Measurements from ENCODE around the gene KCND3. TPM values are rescaled to one million over a fixed set of nuclear protein-coding genes. Genes with fewer than 3 reads are reported as not detected.

KCND3 gene
- total RNA-seq, 2 experiments from 2014 or later: not detected

DNA sequence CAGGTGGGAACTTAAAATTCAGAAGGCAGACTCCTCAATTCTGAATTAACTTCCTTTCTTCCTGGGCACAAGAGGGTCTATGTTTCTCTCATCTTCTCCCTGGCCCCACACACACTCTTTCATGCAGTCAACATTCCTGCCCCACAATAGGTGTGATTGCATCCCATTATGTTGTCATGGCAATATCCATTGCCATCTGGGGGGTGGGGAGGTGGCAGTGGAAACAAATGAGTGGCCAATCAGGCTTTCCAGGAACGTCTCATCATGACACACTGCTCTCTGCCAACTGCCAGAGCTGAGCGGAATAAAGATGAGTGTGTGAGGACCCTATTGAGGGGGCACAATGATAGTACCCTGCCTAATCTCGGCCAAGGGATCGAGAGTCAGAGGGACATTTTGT lies 80.4 kb downstream of the KCND3 start:
- DNase-seq: no peak
- Mint-ChIP-seq H3K4me1 (peaks cover 2% of the 10 kb centered on the region), H3K9me3 (no peaks in the 10 kb centered on the region), H3K4me3 (no peak overlapping the region), H3K27me3 (peaks cover 21% of the 10 kb centered on the region), H3K36me3 (ENCODE audit: low read depth) (no peaks in the 10 kb centered on the region), H3K27ac (no peak overlapping the region)
- ChIA-PET POLR2A (no interaction called here), CTCF (interaction anchor here (0.6 to 1.3 kb wide), 2 partner anchors 29 to 915 kb away, joined by 3 read pairs; no protein-coding TSS in a partner anchor)

DNA sequence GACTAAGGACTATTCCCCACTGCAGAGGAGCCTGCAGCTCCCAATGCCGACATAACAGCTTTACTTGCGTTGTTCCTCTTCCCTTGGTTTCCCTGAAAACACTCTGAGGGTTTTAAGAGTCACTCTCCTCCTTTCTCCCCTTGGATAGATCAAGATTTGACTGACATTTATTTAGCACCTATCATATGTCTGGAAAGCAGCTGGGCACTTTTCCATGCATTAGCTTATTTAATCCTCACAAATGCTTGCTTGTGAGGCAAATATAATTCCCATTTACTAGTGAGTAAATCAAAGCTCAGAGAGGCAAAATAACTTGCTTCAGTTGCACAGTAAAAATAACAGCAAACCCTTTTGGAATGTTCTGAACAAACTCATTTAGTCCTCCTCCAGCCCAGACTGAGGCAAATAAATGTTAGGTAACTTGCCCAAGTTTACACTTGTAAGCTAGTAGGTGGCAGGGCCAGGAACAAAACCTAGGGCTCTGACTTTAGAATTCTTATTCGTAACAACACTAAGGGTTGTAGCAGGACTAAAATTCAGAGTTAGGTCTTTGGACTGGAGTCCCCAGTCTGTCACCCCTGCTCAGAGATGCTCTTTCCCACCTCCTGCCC lies 81.4 kb downstream of the KCND3 start:
- no peak for DNase-seq
- H3K4me1 Mint-ChIP-seq: peaks cover 2% of the 10 kb centered on the region
- no peaks in the 10 kb centered on the region for H3K36me3 Mint-ChIP-seq (ENCODE audit: low read depth)
- peaks cover 14% of the 10 kb centered on the region for H3K27me3 Mint-ChIP-seq
- CTCF ChIA-PET: interaction anchor here (0.6 kb wide), 1 partner anchor 1104 kb away, joined by 3 read pairs; no protein-coding TSS in a partner anchor
- H3K4me3 Mint-ChIP-seq: no peak overlapping the region
- POLR2A ChIA-PET: no interaction called here
- no peak overlapping the region for H3K27ac Mint-ChIP-seq
- no peaks in the 10 kb centered on the region for H3K9me3 Mint-ChIP-seq

DNA sequence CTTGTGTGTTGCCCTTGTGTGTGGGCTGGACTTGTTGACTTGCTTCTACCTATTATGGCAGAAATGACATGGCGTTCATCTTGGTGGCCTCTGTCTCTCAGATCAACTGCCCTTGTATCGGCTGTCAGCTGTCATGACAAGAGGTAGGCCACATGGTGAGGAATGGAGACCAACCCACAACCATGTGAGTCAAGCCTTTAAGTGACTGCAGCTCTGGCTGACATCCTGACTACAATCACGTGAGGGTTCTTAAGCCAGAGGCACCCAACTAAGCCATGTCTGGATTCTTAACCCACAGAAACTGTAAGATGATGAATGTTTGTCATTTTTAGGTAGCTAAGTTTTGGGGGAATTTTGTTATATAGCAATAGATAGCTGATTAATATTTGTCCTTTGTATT lies 82.1 kb downstream of the KCND3 start:
- no peak for DNase-seq
- Mint-ChIP-seq H3K4me1 (peaks cover 2% of the 10 kb centered on the region), H3K27me3 (peaks cover 14% of the 10 kb centered on the region), H3K9me3 (no peaks in the 10 kb centered on the region), H3K4me3 (no peak overlapping the region), H3K36me3 (ENCODE audit: low read depth) (no peaks in the 10 kb centered on the region), H3K27ac (no peak overlapping the region)
- ChIA-PET POLR2A (no interaction called here), CTCF (interaction anchor here (0.6 kb wide), 1 partner anchor 1103 kb away, joined by 3 read pairs; no protein-coding TSS in a partner anchor)

DNA sequence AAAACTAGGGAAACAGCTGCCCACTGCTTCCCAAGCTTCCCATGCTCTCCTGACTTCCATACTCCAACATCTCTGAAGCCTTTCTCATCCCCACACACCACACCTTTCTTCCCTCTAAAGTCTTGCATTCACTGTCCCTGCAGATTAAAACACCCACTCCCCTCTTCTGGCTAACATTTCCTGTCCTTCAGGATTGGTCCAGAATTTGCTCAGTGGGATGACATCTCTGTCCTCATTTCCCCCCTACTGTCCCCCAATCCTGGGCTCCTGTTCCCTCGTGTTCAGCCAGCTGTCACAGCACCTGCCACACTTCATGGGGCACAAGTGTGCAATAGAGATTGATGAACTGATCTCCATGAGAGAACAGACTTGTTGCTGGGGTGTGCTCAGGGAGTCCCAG lies 82.7 kb downstream of the KCND3 start:
- ChIA-PET POLR2A (no interaction called here), CTCF (no interaction called here)
- H3K4me1 Mint-ChIP-seq: peaks cover 2% of the 10 kb centered on the region
- peaks cover 14% of the 10 kb centered on the region for H3K27me3 Mint-ChIP-seq
- no peak for DNase-seq
- no peaks in the 10 kb centered on the region for H3K36me3 Mint-ChIP-seq (ENCODE audit: low read depth)
- no peak overlapping the region for H3K27ac Mint-ChIP-seq
- no peaks in the 10 kb centered on the region for H3K9me3 Mint-ChIP-seq
- H3K4me3 Mint-ChIP-seq: no peak overlapping the region

DNA sequence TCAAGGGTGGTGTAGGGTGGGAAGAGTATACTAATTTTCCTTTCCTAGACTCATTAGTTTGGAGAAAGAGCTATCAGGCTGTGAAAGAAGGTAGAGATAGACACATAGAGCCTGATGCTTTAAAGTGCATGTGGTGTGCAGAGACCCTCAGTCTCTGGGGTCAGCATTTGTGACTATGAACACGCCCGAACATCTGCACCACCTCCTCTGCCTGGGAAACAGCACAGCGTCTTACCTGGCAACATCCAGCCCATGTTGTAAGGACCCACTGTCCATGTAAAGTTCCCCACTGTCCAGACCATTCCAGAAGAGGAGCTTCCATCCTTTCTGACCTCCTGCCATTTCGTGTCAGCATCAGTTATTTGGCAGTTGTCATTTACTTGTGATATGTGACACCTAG lies 83.4 kb downstream of the KCND3 start:
- Mint-ChIP-seq H3K4me1 (peaks cover 2% of the 10 kb centered on the region), H3K36me3 (ENCODE audit: low read depth) (no peaks in the 10 kb centered on the region), H3K27me3 (peaks cover 14% of the 10 kb centered on the region), H3K27ac (no peak overlapping the region), H3K4me3 (no peak overlapping the region), H3K9me3 (no peaks in the 10 kb centered on the region)
- ChIA-PET POLR2A (no interaction called here), CTCF (interaction anchor here (1.2 kb wide), 1 partner anchor 17 kb away, joined by 4 read pairs; no protein-coding TSS in a partner anchor)
- no peak for DNase-seq

DNA sequence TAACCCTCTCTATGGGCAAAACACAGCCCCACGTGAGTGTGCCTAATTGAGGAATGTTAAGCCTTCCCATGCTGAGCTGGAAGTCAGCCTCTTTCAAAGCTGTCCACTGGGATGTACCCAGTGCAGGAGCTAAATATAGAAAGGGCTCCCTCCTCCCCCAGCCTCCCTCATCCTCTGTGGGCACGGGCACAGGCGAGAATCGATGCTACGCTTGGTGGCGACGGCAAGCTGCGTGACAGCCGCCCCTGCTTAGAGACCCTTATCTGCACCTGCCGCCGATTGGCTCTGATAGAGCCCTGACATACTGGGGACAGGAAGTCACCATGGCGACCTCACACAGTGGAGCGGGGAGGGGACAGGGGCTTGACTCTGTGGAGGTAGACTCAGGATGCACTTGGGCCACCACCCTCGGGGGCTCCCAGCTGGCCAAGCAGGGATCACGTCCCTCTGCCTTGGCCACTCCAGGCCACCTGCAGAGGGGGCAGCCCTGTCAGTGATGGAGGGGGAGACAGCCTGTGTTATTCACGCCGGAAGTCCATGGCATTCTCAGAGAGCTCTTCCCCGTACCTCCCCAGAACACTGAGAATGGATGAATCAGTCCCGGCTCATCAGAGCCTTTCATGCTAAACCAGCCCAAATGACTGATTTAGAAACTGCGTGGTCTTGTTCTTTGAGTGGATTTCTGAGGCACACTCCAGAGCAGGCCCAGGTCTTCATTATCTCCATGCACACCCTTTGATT lies 84.8 kb downstream of the KCND3 start:
- Mint-ChIP-seq H3K4me1 (peaks cover 2% of the 10 kb centered on the region), H3K27me3 (peaks cover 11% of the 10 kb centered on the region), H3K9me3 (no peaks in the 10 kb centered on the region), H3K36me3 (ENCODE audit: low read depth) (no peaks in the 10 kb centered on the region), H3K27ac (no peak overlapping the region), H3K4me3 (no peak overlapping the region)
- ChIA-PET CTCF (no interaction called here), POLR2A (no interaction called here)
- DNase-seq: no peak

DNA sequence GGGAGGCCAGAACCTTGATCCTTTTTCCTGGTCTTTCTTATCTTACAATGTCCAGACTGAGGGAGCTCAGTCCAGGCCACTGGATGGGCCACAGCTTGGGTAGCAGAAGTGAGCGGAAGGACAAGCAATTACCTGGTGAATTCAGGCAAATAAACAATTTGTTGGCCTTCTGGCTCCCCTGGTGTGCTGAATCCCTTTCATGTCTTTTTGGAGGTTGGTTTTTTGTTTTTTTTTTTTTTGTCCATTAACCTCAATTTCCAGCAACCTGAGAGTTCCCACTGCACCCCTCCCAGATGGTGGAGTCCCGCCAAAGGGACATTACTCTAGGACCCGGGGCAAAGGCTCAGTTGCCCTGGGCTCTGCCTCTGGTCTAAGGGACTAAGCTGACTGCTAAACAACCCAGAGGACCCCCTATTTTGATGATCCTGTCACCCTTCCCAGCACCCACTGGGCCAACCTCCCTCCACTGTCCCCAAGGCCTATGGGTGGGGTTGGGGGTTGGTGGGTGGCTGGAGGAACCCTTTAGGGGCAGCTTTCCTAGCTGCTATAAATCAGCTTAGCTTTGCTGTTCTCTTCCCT lies 85.5 kb downstream of the KCND3 start:
- no peak overlapping the region for H3K27ac Mint-ChIP-seq
- H3K4me3 Mint-ChIP-seq: no peak overlapping the region
- ChIA-PET CTCF (no interaction called here), POLR2A (no interaction called here)
- no peaks in the 10 kb centered on the region for H3K9me3 Mint-ChIP-seq
- H3K4me1 Mint-ChIP-seq: peaks cover 2% of the 10 kb centered on the region
- H3K27me3 Mint-ChIP-seq: peaks cover 8% of the 10 kb centered on the region
- DNase-seq: no peak
- no peaks in the 10 kb centered on the region for H3K36me3 Mint-ChIP-seq (ENCODE audit: low read depth)

DNA sequence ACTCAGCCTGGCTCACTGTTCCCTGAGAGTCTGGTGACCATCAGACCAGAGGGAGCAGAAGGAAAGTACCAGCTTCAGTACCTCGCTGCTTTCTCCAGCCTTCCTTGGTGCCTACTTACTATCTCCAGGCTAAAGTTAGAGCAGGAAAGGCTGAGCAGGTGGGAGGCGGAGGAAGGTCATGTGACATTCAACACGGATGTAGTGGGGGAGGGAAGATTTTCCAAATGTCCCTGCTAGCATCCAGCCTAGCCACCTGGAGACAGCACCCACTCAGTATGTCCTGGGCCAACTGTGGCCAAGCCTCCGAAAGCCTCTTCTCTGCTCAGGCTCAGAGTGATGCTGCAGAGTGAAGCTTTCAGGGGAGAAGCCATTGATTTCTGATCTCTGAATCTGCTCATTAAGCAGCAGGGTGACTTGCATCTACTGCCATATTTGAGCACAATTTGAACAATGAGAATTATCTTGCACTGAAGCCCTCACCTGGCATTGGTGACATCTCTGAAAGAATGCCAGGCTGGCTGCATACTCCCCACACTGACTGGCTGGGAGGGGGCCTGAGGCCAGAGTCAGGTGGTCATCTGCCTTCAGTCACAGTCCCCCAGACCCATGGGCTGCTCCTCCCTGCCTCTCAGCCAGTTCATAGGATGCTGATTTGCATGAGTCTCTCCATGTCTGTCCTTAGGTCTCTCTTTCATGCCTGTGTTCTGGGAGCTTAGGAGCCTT lies 86.2 kb downstream of the KCND3 start:
- peaks cover 2% of the 10 kb centered on the region for H3K4me1 Mint-ChIP-seq
- CTCF ChIA-PET: no interaction called here

DNA sequence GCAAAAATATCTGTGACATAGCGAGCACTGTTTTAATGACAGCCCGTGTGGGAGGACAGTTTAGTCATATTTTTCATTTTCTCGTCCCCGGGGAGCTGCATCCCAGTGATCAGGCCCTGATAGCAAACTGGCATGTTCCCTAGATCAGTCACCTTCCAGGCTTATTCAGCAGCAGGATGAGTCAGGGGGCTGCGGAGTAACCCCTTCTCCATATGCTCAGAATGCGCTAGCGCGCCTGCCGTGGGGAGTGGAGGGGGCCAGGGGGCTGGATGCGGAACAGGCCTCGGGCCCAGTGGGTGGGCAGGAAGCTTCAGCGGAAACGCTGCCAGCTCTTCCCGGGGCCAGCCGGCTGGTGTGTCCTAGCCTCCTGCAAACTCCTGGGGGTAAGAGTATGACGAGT lies 94.0 kb downstream of the KCND3 start:
- Mint-ChIP-seq H3K27me3 (peaks cover 3% of the 10 kb centered on the region), H3K27ac (no peak overlapping the region), H3K36me3 (ENCODE audit: low read depth) (no peaks in the 10 kb centered on the region), H3K9me3 (no peaks in the 10 kb centered on the region), H3K4me3 (no peak overlapping the region), H3K4me1 (no peaks in the 10 kb centered on the region)
- ChIA-PET CTCF (no interaction called here), POLR2A (no interaction called here)
- no peak for DNase-seq

More for the DNA sequence above, 86.2 kb downstream of the KCND3 start:
- H3K27me3 Mint-ChIP-seq: peaks cover 6% of the 10 kb centered on the region
- no peak overlapping the region for H3K27ac Mint-ChIP-seq
- H3K9me3 Mint-ChIP-seq: no peaks in the 10 kb centered on the region
- POLR2A ChIA-PET: no interaction called here
- no peak overlapping the region for H3K4me3 Mint-ChIP-seq
- H3K36me3 Mint-ChIP-seq (ENCODE audit: low read depth): no peaks in the 10 kb centered on the region
- no peak for DNase-seq

DNA sequence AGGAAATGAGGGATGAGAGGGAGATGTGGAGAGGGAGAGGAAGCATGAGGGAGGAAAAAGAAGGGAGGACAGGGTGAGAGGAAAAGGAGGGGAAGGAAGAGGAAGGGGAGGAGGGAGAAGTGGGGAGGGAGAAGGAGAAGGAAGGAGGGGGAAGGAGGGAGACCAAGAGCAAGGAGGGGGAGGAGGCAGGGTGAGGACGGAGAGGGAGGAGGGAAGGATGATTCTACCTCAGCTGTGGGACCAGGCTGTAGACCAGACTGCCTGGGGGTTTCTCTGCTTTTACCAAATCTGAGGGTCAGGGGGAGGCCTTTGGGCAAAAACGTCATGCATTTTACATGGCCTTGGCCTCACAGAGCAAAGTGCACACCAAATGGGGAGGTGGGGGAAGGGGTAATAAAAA lies 94.5 kb downstream of the KCND3 start:
- Mint-ChIP-seq H3K36me3 (ENCODE audit: low read depth) (no peaks in the 10 kb centered on the region), H3K4me1 (no peaks in the 10 kb centered on the region), H3K27me3 (peaks cover 3% of the 10 kb centered on the region), H3K9me3 (no peaks in the 10 kb centered on the region), H3K27ac (no peak overlapping the region), H3K4me3 (no peak overlapping the region)
- ChIA-PET CTCF (no interaction called here), POLR2A (no interaction called here)
- DNase-seq: no peak

DNA sequence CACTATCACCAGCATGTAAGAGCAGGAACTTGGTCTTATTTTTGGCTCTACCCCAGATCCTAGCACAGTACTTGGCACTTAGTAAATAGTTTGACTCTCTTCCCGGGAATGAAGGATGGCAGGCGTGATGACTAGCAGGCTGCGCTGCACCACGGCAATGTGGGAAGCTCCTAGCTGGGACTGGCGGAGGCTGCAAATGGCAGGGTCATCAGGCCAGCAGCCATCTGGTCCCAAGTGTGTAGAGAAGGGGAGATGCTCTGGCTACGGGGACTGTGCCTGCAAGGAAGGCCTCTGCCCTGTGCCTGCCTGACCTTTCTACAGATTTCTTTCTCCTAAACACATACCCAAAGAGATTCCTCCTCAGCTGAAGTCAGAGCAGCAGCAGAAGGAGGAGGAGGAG lies 95.0 kb downstream of the KCND3 start:
- Mint-ChIP-seq H3K4me3 (no peak overlapping the region), H3K4me1 (no peaks in the 10 kb centered on the region), H3K36me3 (ENCODE audit: low read depth) (no peaks in the 10 kb centered on the region), H3K9me3 (no peaks in the 10 kb centered on the region), H3K27ac (no peak overlapping the region), H3K27me3 (peaks cover 3% of the 10 kb centered on the region)
- ChIA-PET CTCF (no interaction called here), POLR2A (no interaction called here)
- no peak for DNase-seq

DNA sequence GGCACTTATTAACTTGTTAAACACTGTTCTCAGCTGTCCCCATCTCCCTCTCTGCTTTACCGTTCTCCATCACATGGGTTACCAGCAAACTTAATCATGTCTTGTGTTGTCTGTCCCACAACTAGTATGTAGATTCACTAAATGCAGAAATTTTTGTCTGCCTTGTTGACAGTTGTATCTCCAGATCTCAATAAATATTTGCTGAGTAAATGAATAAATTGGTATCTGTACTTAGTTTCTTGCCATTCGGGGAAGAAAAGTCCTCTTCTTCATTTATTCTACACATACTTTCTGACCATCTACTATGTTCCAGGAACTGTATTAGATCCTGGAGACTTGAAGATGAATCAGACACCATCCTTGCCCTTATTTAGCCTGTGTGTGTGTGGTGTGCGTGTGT lies 97.9 kb downstream of the KCND3 start:
- no peak for DNase-seq
- H3K4me1 Mint-ChIP-seq: peaks cover 2% of the 10 kb centered on the region
- ChIA-PET POLR2A (no interaction called here), CTCF (no interaction called here)
- no peak overlapping the region for H3K27ac Mint-ChIP-seq
- H3K9me3 Mint-ChIP-seq: no peaks in the 10 kb centered on the region
- H3K27me3 Mint-ChIP-seq: peaks cover 4% of the 10 kb centered on the region
- no peaks in the 10 kb centered on the region for H3K36me3 Mint-ChIP-seq (ENCODE audit: low read depth)
- no peak overlapping the region for H3K4me3 Mint-ChIP-seq

DNA sequence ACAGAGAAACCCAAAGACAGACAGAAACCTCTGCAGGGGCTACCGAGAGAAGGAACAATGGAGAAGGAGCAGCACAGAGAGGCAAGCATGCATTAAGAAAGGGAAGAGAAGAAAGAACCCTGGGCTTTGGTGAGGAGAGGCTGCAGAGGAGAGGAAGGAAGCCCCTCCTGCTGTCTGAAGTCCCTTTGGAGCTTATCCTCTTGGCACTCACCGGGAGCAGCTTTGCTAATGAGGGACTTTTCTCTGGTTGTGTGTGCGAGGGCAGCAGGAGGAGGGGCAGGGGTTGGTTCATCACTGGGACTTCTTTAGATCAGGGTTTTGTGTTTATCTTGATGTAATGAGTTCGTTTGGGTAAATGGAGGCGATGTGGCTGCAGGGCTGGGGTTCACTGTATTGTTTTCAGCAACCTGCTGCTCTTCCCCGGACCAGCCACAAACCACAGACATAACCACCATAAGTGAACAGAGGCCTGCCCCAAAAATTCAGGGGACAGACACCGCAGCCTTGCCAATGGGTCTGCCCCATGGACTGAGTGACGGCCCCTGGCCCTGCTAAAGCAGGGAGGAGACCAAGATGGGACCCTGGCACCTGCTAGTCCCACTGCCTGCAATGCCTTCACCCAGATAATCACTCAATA lies 100.6 kb downstream of the KCND3 start:
- no peak overlapping the region for H3K4me3 Mint-ChIP-seq
- CTCF ChIA-PET: interaction anchor here (1.0 kb wide), 1 partner anchor 17 kb away, joined by 4 read pairs; no protein-coding TSS in a partner anchor

More for the DNA sequence above, 100.6 kb downstream of the KCND3 start:
- Mint-ChIP-seq H3K27me3 (peaks cover 4% of the 10 kb centered on the region), H3K36me3 (ENCODE audit: low read depth) (no peaks in the 10 kb centered on the region), H3K9me3 (no peaks in the 10 kb centered on the region), H3K27ac (no peak overlapping the region), H3K4me1 (peaks cover 2% of the 10 kb centered on the region)
- DNase-seq: no peak
- POLR2A ChIA-PET: no interaction called here
